Stimulated activated CD4-positive, alpha-beta T cell treated with anti-CD3 and anti-CD28 coated beads, TNF-alpha, amount 100 ng/mL, for 24 hours (primary cell): ENCODE results near the gene LHFPL6.

Experiments used
- DNase-seq, 3 experiments: peaks; one replicate each; pipeline ENCODE4 v3.0.0-alpha.2; 2020; ENCODE audit warnings: low read depth in 3 of 3

Gene LHFPL6

GRCh38 chr13:39306639-39307589, 296.1 kb downstream of the LHFPL6 start:
- DNase-seq: peak in 1 of 3 experiments; percentile 28

- DNase-seq: no peak
Measured at GRCh38 chr13:39302820-39303219, 300.2 kb downstream of the LHFPL6 start.

- no peak for DNase-seq
Measured at GRCh38 chr13:39298951-39299350, 304.0 kb downstream of the LHFPL6 start.

- DNase-seq: no peak
Measured at GRCh38 chr13:39297664-39298171, 305.3 kb downstream of the LHFPL6 start.

- no peak for DNase-seq
Measured at GRCh38 chr13:39297023-39297422, 306.0 kb downstream of the LHFPL6 start.

GRCh38 chr13:39296193-39296592, 306.8 kb downstream of the LHFPL6 start:
- DNase-seq: no peak
